ENCODE results near the gene TMEM232. TPM values are rescaled to one million over a fixed set of nuclear protein-coding genes. Genes with fewer than 3 reads are reported as not detected.
"Not testable (repeated sequence)": the region's sequence is repeated elsewhere in the genome, so short reads cannot be mapped to it uniquely, and the experiment has no call there.

The TMEM232 gene
- total and polyA plus RNA-seq, 8 donors: 0.68 to 3.5 (median 2.2) TPM

DNA sequence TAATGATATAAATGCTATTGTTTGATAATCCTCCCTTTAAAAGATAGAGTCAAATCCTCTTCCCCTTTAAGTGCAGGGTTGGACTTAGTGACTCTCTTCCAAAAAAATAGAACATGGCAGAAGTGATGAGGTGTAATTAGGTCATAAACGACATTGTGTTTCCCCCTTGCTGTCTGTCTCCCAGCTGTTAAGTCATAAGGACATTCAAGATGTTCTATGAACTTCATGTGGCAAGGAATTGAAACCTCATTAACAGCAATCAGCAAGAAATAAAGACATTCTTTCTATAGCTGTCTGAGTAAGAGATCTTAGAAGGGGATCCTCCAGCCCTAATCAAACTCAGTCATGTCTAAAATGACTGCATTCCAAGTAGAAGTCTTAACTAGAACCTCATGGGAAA lies 9.1 kb upstream of the TMEM232 start:
- Histone ChIP-seq H3K9me3 (no peaks in the 10 kb centered on the region), H3K4me3 (no peak overlapping the region), H3K27ac (no peak overlapping the region), H3K27me3 (no peaks in the 10 kb centered on the region), H3K4me1 (peaks cover 6 to 10% (median 8%) of the 10 kb centered on the region in 3 donors), H3K36me3 (no peaks in the 10 kb centered on the region)
- 35 to 48% methylated on average over 1 of the region's 1 CpG for WGBS, 2 donors
- intact Hi-C loops (cut with DNase I): no loop called here
- ATAC-seq (no peak), FAIRE-seq (no peak), DNase-seq (no peak)
- TF ChIP-seq, protein P1, sequence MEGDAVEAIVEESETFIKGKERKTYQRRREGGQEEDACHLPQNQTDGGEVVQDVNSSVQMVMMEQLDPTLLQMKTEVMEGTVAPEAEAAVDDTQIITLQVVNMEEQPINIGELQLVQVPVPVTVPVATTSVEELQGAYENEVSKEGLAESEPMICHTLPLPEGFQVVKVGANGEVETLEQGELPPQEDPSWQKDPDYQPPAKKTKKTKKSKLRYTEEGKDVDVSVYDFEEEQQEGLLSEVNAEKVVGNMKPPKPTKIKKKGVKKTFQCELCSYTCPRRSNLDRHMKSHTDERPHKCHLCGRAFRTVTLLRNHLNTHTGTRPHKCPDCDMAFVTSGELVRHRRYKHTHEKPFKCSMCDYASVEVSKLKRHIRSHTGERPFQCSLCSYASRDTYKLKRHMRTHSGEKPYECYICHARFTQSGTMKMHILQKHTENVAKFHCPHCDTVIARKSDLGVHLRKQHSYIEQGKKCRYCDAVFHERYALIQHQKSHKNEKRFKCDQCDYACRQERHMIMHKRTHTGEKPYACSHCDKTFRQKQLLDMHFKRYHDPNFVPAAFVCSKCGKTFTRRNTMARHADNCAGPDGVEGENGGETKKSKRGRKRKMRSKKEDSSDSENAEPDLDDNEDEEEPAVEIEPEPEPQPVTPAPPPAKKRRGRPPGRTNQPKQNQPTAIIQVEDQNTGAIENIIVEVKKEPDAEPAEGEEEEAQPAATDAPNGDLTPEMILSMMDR (IDR thresholded peaks at IDR 0.05): no peak

DNA sequence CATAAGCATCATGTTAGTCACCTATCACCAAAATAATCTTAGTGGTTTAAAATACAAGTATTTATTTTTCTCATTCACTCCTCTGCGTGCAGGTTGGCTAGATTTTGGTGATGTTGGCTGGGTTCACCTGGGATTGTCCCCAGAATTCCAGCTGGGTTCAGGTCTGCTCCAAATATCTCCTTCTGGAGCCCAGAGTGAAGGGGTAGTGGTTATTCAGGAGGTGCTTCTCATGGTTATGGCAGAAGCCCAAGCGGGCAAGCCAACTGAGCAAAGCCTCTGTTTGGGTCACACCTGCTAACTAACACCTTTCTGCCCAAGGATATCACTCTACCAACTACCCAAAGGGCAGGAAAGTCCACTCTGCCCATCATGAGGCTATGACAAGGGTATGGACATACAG lies 7.6 kb upstream of the TMEM232 start:
- 80 to 89% methylated on average over 2 of the region's 2 CpGs for WGBS, 2 donors
- no peaks in the 10 kb centered on the region for H3K36me3 ChIP-seq
- no peak overlapping the region for H3K27ac ChIP-seq
- ATAC-seq: no peak
- TF ChIP-seq, protein P1 (IDR thresholded peaks at IDR 0.05): no peak
- FAIRE-seq: no peak
- intact Hi-C loops (cut with DNase I): no loop called here
- H3K4me3 ChIP-seq: no peak overlapping the region
- H3K4me1 ChIP-seq: peaks cover 0 to 4% (median 0%) of the 10 kb centered on the region in 3 donors
- DNase-seq: no peak
- H3K27me3 ChIP-seq: no peaks in the 10 kb centered on the region
- no peaks in the 10 kb centered on the region for H3K9me3 ChIP-seq

DNA sequence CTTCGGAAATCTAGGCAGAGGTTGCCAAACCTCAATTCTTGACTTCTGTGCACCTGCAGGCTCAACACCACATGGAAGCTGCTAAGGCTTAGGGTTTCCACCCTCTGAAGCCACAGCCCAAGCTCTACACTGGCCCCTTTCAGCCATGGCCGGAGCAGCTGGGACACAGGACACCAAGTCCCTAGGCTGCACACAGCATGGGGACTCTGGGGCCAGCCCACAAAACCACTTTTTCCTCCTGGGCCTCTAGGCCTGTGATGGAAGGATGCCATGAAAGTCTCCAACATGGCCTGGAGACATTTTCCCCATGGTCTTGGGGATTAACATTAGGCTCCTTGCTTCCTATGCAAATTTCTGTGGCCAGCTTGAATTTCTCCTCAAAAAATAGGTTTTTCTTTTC lies 5.0 kb upstream of the TMEM232 start:
- H3K27ac ChIP-seq; DNase-seq; H3K36me3 ChIP-seq; H3K4me3 ChIP-seq; intact Hi-C loops (cut with DNase I); H3K4me1 ChIP-seq; H3K9me3 ChIP-seq; ATAC-seq; H3K27me3 ChIP-seq; FAIRE-seq: not testable (repeated sequence)
- 90 to 100% methylated on average over 2 of the region's 2 CpGs for WGBS, 2 donors

DNA sequence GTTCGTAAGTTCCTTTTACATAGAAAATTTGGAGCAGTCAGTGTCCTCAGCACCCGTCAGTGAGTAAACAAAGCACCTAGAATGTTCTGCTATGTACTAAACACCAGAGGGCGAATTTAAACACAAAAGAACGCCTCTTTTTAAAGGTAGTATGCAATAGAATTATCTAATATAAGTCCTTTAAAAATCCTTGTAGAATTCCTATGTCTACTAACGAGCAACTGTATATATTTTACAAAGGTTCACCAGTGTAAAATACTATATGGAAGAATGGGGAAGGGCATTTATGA lies 499 bp upstream of the TMEM232 start:
- DNase-seq: no peak

DNA sequence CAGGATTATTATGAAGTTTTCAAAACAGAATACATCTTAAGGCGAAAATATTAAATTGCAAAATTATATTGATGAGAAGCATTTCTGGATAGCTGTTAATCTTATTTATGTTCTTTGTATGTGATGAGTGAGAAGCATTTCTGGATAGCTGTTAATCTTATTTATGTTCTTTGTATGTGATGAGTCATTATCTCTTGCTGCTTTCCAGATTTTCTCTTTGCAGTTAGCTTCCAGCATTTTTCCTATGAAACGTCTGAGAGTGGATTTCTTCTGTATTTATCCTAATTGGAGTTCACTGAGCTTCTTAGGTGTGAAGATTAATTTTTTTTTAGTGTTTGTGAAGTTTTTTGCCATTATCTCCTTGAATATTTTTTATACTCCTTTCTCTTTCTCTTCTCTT lies 8.2 kb downstream of the TMEM232 start:
- H3K27ac ChIP-seq: no peak overlapping the region
- FAIRE-seq: no peak
- DNase-seq: no peak
- WGBS, 2 donors: 66 to 83% methylated on average over 2 of the region's 2 CpGs
- H3K4me3 ChIP-seq: no peak overlapping the region
- no peaks in the 10 kb centered on the region for H3K9me3 ChIP-seq
- TF ChIP-seq, protein P1 (IDR thresholded peaks at IDR 0.05): no peak
- H3K36me3 ChIP-seq: no peaks in the 10 kb centered on the region
- intact Hi-C loops (cut with DNase I): no loop called here
- H3K4me1 ChIP-seq: no peaks in the 10 kb centered on the region
- H3K27me3 ChIP-seq: no peaks in the 10 kb centered on the region
- ATAC-seq: no peak

More for the DNA sequence above, 499 bp upstream of the TMEM232 start:
- no peak for FAIRE-seq
- Histone ChIP-seq H3K27me3 (no peaks in the 10 kb centered on the region), H3K4me3 (peak overlapping the region; percentile 26 to 49 (median 31)), H3K4me1 (no peaks in the 10 kb centered on the region), H3K27ac (peak overlapping the region in 1 of 4 donors; percentile 62), H3K9me3 (no peaks in the 10 kb centered on the region), H3K36me3 (no peaks in the 10 kb centered on the region)
- peak; percentile 69 to 83 (median 79) for ATAC-seq
- TF ChIP-seq, protein P1 (IDR thresholded peaks at IDR 0.05): no peak
- WGBS, 2 donors: 15 to 26% methylated on average over 5 of the region's 5 CpGs
- intact Hi-C loops (cut with DNase I): no loop called here

Data from pancreas (tissue), 10 donors.